HCT116 (cell line): Measurements from ENCODE around the gene VAV2.

ENCODE experiments used
- CTCF ChIP-seq, 3 experiments: fragments of 200-600 bp in 1 of 3; sonication (generic) in 1 of 3; IDR thresholded peaks in 2 of 3; conservative IDR thresholded peaks in 1 of 3; 2 replicates each; pipeline ENCODE4 v1.5.1; 2012 to 2017; ENCODE audit warnings: low read depth in 2 of 3, low read length in 2 of 3, antibody characterized with exemption in 1 of 3, borderline replicate concordance in 1 of 3, control low read depth in 1 of 3, mild to moderate bottlenecking in 1 of 3, mixed read lengths in 1 of 3, mixed run types in 1 of 3, moderate library complexity in 1 of 3; ENCODE audit not compliant: insufficient read depth in 1 of 3
- FOSL1 ChIP-seq: IDR thresholded peaks from 2 replicates; pipeline ENCODE4 v1.6.1; 2012; ENCODE audit warnings: low read depth
- POLR2A ChIP-seq: IDR thresholded peaks from 2 replicates; pipeline ENCODE4 v1.7.0; 2011; ENCODE audit warnings: borderline replicate concordance; ENCODE audit not compliant: insufficient read depth, insufficient read length; ENCODE audit errors: extremely low read depth
- POLR2AphosphoS5 ChIP-seq: IDR thresholded peaks from 2 replicates; pipeline ENCODE4 v1.6.1; 2011; ENCODE audit warnings: mild to moderate bottlenecking, low read depth, low read length, moderate library complexity
- ZNF274 ChIP-seq: fragments of 200-500 bp; sonication (Bioruptor generic); IDR thresholded peaks from 2 replicates; pipeline ENCODE4 v1.6.1; 2014; ENCODE audit warnings: mild to moderate bottlenecking, low read depth, low read length, inconsistent platforms

GRCh38 chr9:133855802-133856521 is 136.2 kb downstream of the VAV2 start:
- no peak for TF ChIP-seq CTCF (IDR thresholded peaks at IDR 0.05 in 2 of 3, conservative IDR thresholded peaks at IDR 0.05 in 1 of 3; ENCODE audit: borderline replicate concordance in 1 of 3, insufficient read depth in 1 of 3, low read depth in 2 of 3, low read length in 2 of 3)
- no peak for TF ChIP-seq FOSL1
- no peak for TF ChIP-seq ZNF274
- no peak for TF ChIP-seq POLR2AphosphoS5
- TF ChIP-seq POLR2A, result no peak
